Uterus (tissue), 4 donors: ENCODE data around the gene TMEM203. TPM values are rescaled to one million over a fixed set of nuclear protein-coding genes. Genes with fewer than 3 reads are reported as not detected.

ENCODE experiments used
- DNase-seq, 2 donors: peaks; one replicate each; pipeline ENCODE4 v3.0.0-alpha.2; 2019 to 2020
- H3K27ac ChIP-seq, 2 donors: fragments of 200-600 bp; sonication (generic); 1 replicate in 1 of 2; 2 replicates in 1 of 2; pipeline ENCODE4 v1.5.1; 2016 to 2018
- H3K27me3 ChIP-seq, 2 donors: fragments of 200-600 bp; sonication (generic); one replicate each; pipeline ENCODE4 v1.5.1; 2018 to 2019; ENCODE audit warnings: control low read depth in 1 of 2
- H3K36me3 ChIP-seq, 2 donors: fragments of 200-600 bp; sonication (generic); one replicate each; pipeline ENCODE4 v1.5.1; 2019; ENCODE audit warnings: control low read depth in 1 of 2
- H3K4me1 ChIP-seq, 2 donors: fragments of 200-600 bp; sonication (generic); one replicate each; pipeline ENCODE4 v1.5.1; 2018 to 2019; ENCODE audit warnings: control low read depth in 1 of 2
- H3K4me3 ChIP-seq, 2 donors: fragments of 200-600 bp; sonication (generic); 1 replicate in 1 of 2; 2 replicates in 1 of 2; pipeline ENCODE4 v1.5.1; 2018 to 2019; ENCODE audit warnings: mild to moderate bottlenecking in 1 of 2
- H3K9me3 ChIP-seq, 2 donors: fragments of 200-600 bp; sonication (generic); one replicate each; pipeline ENCODE4 v1.5.1; 2019; ENCODE audit warnings: control low read depth in 1 of 2
- POLR2A ChIP-seq, 2 donors: fragments of 450-650 bp; IDR thresholded peaks; one replicate each; pipeline ENCODE4 v1.6.1; 2016; ENCODE audit warnings: antibody characterized with exemption in 2 of 2, mild to moderate bottlenecking in 1 of 2, moderate library complexity in 1 of 2
- intact Hi-C: fragments of 100-400 bp; cut with DNase I; formaldehyde crosslinking; loops from one replicate; pipeline ENCODE4 v1.15.1; 2023; ENCODE audit warnings: low total_unique reads
- total RNA-seq, 4 donors: library from RNA; depleted of rRNA in 3 of 4; stranded (reverse); fragments of >200 nt in 3 of 4; gene quantifications; one replicate each; pipeline versions ENCODE4 v1.1.0 to v1.2.4, GENCODE V29; 2014 to 2023
- TF ChIP-seq, protein P1 (sequence below), 4 experiments: fragments of 200-600 bp in 2 of 4; fragments of 450-650 bp in 2 of 4; sonication (generic) in 2 of 4; IDR thresholded peaks; one replicate each; pipeline ENCODE4 v1.5.1; 2016 to 2019; ENCODE audit warnings: antibody characterized with exemption in 4 of 4, mild to moderate bottlenecking in 2 of 4, moderate library complexity in 1 of 4
- donor health status: DM: yes; HTN: yes; CAD: no.

Gene TMEM203
- total RNA-seq, 4 donors from 2014 or later, result 33.2 to 53.3 (median 38.7) TPM

DNA sequence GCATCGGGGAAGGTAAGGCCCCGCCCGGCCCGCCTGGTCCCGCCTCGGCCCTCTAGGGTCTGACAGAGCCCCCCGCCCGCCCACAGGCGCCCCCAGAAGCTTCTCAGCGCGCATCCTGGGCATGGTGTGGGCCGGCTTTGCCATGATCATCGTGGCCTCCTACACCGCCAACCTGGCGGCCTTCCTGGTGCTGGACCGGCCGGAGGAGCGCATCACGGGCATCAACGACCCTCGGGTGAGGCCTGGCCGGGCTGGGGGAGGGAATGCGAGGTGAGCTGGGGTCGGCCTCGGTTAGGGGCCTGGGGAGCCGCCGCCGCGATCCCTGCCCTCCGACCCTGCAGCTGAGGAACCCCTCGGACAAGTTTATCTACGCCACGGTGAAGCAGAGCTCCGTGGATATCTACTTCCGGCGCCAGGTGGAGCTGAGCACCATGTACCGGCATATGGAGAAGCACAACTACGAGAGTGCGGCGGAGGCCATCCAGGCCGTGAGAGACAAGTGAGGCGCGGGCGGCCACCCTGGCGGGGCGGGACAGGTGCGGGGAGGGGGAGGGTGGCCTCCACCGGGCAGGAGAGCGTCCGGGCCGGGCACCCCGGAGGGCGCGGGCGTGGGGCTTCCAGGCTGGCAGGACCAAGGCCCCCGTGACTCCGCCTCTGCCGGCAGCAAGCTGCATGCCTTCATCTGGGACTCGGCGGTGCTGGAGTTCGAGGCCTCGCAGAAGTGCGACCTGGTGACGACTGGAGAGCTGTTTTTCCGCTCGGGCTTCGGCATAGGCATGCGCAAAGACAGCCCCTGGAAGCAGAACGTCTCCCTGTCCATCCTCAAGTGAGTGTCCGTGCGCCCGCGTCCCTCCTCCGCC, 42.7 kb downstream of the TMEM203 start:
- intact Hi-C loops, result no loop called here
- Histone ChIP-seq H3K4me1 (peaks cover 0 to 19% of the 10 kb centered on the region in 2 donors), H3K27me3 (peaks cover 43 to 87% of the 10 kb centered on the region in 2 donors), H3K27ac (no peak overlapping the region), H3K9me3 (no peaks in the 10 kb centered on the region), H3K36me3 (no peaks in the 10 kb centered on the region), H3K4me3 (no peak overlapping the region)
- no peak for DNase-seq
- no peak for TF ChIP-seq POLR2A (IDR thresholded peaks at IDR 0.05)
- TF ChIP-seq, protein P1, sequence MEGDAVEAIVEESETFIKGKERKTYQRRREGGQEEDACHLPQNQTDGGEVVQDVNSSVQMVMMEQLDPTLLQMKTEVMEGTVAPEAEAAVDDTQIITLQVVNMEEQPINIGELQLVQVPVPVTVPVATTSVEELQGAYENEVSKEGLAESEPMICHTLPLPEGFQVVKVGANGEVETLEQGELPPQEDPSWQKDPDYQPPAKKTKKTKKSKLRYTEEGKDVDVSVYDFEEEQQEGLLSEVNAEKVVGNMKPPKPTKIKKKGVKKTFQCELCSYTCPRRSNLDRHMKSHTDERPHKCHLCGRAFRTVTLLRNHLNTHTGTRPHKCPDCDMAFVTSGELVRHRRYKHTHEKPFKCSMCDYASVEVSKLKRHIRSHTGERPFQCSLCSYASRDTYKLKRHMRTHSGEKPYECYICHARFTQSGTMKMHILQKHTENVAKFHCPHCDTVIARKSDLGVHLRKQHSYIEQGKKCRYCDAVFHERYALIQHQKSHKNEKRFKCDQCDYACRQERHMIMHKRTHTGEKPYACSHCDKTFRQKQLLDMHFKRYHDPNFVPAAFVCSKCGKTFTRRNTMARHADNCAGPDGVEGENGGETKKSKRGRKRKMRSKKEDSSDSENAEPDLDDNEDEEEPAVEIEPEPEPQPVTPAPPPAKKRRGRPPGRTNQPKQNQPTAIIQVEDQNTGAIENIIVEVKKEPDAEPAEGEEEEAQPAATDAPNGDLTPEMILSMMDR (IDR thresholded peaks at IDR 0.05), result no peak

DNA sequence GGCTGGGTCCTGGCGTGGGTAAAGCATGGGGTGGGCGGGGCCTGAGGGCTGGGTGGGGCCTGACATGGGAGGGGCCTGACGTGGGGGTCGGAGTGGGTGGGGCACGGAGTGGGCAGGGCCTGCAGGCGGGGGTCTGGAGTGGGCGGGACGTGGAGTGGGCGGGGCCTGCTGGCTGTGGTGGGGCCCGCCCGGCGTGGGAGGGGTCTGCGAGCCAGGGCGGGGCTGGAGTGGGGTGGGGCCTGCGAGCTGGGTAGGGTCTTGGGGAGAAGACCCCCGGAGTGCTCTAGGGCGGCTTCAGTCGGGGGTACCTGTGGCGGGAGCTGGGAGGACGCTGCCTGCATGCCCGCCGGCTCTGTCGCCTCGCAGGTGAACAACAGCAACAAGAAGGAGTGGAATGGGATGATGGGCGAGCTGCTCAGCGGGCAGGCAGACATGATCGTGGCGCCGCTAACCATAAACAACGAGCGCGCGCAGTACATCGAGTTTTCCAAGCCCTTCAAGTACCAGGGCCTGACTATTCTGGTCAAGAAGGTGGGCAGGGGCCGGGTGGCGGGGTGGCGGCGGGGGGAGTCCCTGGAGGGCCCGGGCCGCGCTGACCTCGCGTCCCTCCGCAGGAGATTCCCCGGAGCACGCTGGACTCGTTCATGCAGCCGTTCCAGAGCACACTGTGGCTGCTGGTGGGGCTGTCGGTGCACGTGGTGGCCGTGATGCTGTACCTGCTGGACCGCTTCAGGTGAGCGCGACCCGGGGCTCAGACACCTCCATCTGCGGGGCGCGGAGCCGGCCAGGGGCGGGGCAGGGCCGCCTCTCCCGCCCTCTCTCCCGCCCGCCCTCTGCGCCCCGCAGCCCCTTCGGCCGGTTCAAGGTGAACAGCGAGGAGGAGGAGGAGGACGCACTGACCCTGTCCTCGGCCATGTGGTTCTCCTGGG, 43.6 kb downstream of the TMEM203 start:
- Histone ChIP-seq H3K4me1 (peaks cover 0 to 17% of the 10 kb centered on the region in 2 donors), H3K9me3 (no peaks in the 10 kb centered on the region), H3K27ac (no peak overlapping the region), H3K4me3 (no peak overlapping the region), H3K36me3 (no peaks in the 10 kb centered on the region), H3K27me3 (peaks cover 37 to 86% of the 10 kb centered on the region in 2 donors)
- no peak for DNase-seq
- TF ChIP-seq, protein P1 (IDR thresholded peaks at IDR 0.05), result no peak
- no peak for TF ChIP-seq POLR2A (IDR thresholded peaks at IDR 0.05)
- intact Hi-C loops, result no loop called here

DNA sequence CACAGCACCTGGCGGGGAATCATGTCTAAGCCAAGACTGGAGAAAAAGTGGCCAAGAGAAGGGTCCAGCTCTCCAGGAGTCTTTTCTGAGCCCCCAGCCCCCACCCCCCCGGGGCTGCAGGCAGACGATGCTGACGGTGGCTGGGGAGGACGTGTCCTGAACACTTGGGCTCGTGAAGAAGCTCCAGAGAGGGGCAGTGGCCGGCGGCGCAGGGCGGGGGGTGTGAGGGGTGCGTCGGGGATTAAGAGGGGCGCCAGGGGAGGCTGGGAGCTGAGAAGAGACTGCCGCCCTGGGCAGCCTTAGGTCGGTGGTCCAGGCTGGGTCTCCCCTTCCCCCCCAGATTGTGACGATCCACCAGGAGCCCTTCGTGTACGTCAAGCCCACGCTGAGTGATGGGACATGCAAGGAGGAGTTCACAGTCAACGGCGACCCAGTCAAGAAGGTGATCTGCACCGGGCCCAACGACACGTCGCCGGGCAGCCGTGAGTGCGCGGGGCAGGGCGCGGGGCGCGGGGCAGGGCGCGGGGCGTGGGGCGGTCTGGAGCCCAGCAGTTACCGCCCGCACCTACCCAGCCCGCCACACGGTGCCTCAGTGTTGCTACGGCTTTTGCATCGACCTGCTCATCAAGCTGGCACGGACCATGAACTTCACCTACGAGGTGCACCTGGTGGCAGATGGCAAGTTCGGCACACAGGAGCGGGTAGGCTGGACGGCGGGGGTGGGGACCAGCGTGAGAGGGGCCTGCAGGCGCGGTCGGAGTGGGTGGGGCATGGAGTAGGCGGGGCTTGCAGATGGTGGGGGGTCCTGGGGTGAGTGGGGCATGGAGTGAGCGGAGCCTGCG, 44.5 kb downstream of the TMEM203 start:
- DNase-seq, result no peak
- H3K27me3 ChIP-seq, result peaks cover 36 to 78% of the 10 kb centered on the region in 2 donors
- no peak overlapping the region for H3K27ac ChIP-seq
- intact Hi-C loops, result no loop called here
- H3K36me3 ChIP-seq, result no peaks in the 10 kb centered on the region
- H3K4me1 ChIP-seq, result peaks cover 0 to 17% of the 10 kb centered on the region in 2 donors
- no peak for TF ChIP-seq POLR2A (IDR thresholded peaks at IDR 0.05)
- TF ChIP-seq, protein P1 (IDR thresholded peaks at IDR 0.05), result no peak
- H3K9me3 ChIP-seq, result no peaks in the 10 kb centered on the region
- no peak overlapping the region for H3K4me3 ChIP-seq

DNA sequence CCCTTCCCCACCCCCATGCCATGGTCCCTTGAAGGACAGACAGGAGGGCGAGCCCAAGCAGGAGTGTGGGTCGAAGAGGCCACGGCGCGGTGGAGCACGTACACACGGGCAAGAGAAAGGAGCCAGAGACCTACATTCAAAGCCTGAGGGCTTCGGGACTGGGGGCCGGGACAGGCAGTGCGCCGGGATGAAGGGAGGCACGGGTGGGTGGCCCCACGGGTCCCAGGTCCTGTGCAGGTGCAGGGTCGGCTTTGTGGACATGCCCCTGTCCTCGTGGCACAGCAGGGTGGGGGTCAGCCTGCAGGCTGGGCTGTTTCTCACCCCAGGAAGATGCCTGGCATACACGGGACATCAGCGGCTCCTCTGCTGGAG, 45.4 kb downstream of the TMEM203 start:
- intact Hi-C loops, result no loop called here
- Histone ChIP-seq H3K36me3 (no peaks in the 10 kb centered on the region), H3K9me3 (no peaks in the 10 kb centered on the region), H3K4me1 (peaks cover 0 to 17% of the 10 kb centered on the region in 2 donors), H3K27me3 (peaks cover 36 to 76% of the 10 kb centered on the region in 2 donors), H3K4me3 (no peak overlapping the region), H3K27ac (no peak overlapping the region)
- no peak for TF ChIP-seq POLR2A (IDR thresholded peaks at IDR 0.05)
- TF ChIP-seq, protein P1 (IDR thresholded peaks at IDR 0.05), result no peak
- no peak for DNase-seq
